SK-N-SH (cell line): ENCODE results near the gene COPS7A.

ENCODE experiments used
- SIN3A ChIP-seq: IDR thresholded peaks from 2 replicates; pipeline ENCODE4 v1.6.1; 2012; ENCODE audit warnings: low read depth, mild to moderate bottlenecking, low read length, moderate library complexity, borderline replicate concordance
- SMC3 ChIP-seq: IDR thresholded peaks from 2 replicates; pipeline ENCODE4 v1.6.1; 2012; ENCODE audit warnings: low read depth, low read length, improper control_type of control experiment
- TF ChIP-seq, protein P1 (sequence below): fragments of 200-600 bp; sonication (generic); IDR thresholded peaks from 2 replicates; pipeline ENCODE4 v1.6.1; 2017; ENCODE audit warnings: antibody characterized with exemption, mild to moderate bottlenecking, moderate library complexity

DNA sequence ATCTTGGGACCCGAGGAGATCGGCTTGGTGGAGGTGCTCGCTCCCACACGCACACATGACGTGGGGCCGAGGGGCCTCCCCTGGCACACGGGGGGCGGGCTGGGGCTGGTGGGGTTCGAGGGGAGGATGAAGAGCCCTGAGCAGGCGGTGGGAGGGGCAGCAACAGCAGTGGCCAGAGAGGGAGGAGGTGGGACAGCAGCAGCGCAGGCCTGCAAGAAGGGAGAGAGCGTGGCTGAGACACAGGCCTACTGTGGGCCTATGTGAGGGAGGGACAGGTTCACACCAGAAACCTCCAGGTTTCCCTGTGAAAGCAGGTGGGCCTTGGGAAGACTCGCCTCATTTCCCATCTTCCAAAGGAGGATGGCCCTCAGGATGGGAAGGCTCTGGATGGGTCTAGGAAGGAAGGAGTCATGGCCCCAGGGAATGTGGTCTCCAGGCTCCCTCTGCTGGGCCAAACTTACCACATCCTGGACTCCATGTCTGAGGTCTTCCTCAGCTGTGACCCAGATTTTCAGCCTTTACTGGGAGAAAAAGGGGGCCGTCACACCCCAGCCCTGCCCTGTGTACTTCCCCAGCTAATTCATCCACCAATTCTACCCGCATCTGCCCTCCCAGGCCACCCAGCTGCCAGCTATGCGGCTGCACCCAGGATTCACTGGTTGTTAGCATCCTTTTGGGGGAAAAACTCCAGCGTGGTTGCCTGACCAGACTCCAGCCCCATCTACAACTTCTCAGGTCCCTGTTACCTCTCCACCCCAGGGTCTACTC, 26.1 kb upstream of the COPS7A start:
- TF ChIP-seq, protein P1, sequence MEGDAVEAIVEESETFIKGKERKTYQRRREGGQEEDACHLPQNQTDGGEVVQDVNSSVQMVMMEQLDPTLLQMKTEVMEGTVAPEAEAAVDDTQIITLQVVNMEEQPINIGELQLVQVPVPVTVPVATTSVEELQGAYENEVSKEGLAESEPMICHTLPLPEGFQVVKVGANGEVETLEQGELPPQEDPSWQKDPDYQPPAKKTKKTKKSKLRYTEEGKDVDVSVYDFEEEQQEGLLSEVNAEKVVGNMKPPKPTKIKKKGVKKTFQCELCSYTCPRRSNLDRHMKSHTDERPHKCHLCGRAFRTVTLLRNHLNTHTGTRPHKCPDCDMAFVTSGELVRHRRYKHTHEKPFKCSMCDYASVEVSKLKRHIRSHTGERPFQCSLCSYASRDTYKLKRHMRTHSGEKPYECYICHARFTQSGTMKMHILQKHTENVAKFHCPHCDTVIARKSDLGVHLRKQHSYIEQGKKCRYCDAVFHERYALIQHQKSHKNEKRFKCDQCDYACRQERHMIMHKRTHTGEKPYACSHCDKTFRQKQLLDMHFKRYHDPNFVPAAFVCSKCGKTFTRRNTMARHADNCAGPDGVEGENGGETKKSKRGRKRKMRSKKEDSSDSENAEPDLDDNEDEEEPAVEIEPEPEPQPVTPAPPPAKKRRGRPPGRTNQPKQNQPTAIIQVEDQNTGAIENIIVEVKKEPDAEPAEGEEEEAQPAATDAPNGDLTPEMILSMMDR: peak; percentile 68
- TF ChIP-seq SIN3A (0 out of 2 replicates have a peak, but pooled peaks have one; percentile 20), SMC3 (peak; percentile 43)
